OCI-LY1 (cell line): Measurements from ENCODE around the gene PRSS35.

ENCODE experiments used
- EZH2 ChIP-seq: fragments of 200-600 bp; sonication (generic), shearing (Covaris generic); IDR thresholded peaks from 2 replicates; pipeline ENCODE4 v1.8.0; 2017; ENCODE audit warnings: borderline replicate concordance, mixed run types, mild to moderate bottlenecking, antibody characterized with exemption, low read length, moderate library complexity, mixed read lengths
- TF ChIP-seq, protein P1 (sequence below): fragments of 200-600 bp; sonication (generic), shearing (Covaris generic); IDR thresholded peaks from 2 replicates; pipeline ENCODE4 v1.5.1; 2017; ENCODE audit warnings: mild to moderate bottlenecking, antibody characterized with exemption, low read length, moderate library complexity, mixed read lengths

DNA sequence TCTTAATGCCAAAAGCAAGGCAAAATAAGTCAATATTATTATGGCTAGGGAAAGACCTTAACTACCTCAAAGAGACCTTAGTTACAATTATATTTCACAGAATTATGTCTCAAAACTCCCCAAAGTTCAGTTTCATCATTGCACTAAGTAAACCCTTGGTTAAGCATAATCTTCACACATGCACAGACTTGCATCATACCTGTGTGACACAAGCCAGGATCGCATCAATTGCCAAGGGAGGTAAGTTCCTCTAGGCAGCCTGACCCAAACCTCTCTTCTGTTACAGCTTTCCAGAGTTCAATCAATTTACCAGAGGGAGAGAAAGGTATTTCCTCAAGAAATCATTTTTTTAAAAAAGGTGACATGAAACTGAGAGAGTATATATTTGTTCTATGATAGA is 31.9 kb upstream of the PRSS35 start:
- TF ChIP-seq, protein P1, sequence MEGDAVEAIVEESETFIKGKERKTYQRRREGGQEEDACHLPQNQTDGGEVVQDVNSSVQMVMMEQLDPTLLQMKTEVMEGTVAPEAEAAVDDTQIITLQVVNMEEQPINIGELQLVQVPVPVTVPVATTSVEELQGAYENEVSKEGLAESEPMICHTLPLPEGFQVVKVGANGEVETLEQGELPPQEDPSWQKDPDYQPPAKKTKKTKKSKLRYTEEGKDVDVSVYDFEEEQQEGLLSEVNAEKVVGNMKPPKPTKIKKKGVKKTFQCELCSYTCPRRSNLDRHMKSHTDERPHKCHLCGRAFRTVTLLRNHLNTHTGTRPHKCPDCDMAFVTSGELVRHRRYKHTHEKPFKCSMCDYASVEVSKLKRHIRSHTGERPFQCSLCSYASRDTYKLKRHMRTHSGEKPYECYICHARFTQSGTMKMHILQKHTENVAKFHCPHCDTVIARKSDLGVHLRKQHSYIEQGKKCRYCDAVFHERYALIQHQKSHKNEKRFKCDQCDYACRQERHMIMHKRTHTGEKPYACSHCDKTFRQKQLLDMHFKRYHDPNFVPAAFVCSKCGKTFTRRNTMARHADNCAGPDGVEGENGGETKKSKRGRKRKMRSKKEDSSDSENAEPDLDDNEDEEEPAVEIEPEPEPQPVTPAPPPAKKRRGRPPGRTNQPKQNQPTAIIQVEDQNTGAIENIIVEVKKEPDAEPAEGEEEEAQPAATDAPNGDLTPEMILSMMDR: no peak
- no peak for TF ChIP-seq EZH2
